Measurements from ENCODE around the gene HLA-DPA1.

GRCh38 chr6:33095681-33096080, 22.2 kb upstream of the HLA-DPA1 start:
- TF ChIP-seq CTCF (conservative IDR thresholded peaks at IDR 0.05; ENCODE audit: low read depth, low read length) (no peak), EZH2 (IDR thresholded peaks at IDR 0.05; ENCODE audit: borderline replicate concordance, low read depth, low read length, poor library complexity, severe bottlenecking) (no peak)

Measured in A673 (cell line).